ENCODE measurements around the gene MMAB. TPM values are rescaled to one million over a fixed set of nuclear protein-coding genes. Genes with fewer than 3 reads are reported as not detected.

The MMAB gene
- total RNA-seq, 2 donors from 2014 or later: 23.1 to 79.2 TPM

GRCh38 chr12:109545826-109546225 is 27.5 kb downstream of the MMAB start:
- Histone ChIP-seq H3K27ac (no peak overlapping the region), H3K36me3 (no peaks in the 10 kb centered on the region), H3K4me3 (no peak overlapping the region), H3K4me1 (replicated peaks) (no peaks in the 10 kb centered on the region), H3K27me3 (replicated peaks; ENCODE audit: insufficient read depth) (no peaks in the 10 kb centered on the region), H3K9me3 (no peaks in the 10 kb centered on the region)
- no peak for DNase-seq (ENCODE audit: low spot score)
- intact Hi-C loops (cut with DNase I): no loop called here
- 40% methylated on average over 5 of the region's 5 CpGs for WGBS
- no peak for TF ChIP-seq CTCF (IDR thresholded peaks at IDR 0.05)
- TF ChIP-seq POLR2AphosphoS5 (IDR thresholded peaks at IDR 0.05): no peak

GRCh38 chr12:109544955-109545531 is 28.3 kb downstream of the MMAB start:
- H3K36me3 ChIP-seq: no peaks in the 10 kb centered on the region
- TF ChIP-seq POLR2A (IDR thresholded peaks at IDR 0.05) (no peak), POLR2AphosphoS5 (IDR thresholded peaks at IDR 0.05) (no peak), CTCF (IDR thresholded peaks at IDR 0.05) (no peak)
- H3K9me3 ChIP-seq: no peaks in the 10 kb centered on the region
- 51% methylated on average over 5 of the region's 7 CpGs for WGBS
- H3K27ac ChIP-seq: no peak overlapping the region
- no peaks in the 10 kb centered on the region for H3K4me1 ChIP-seq (replicated peaks)
- no peaks in the 10 kb centered on the region for H3K27me3 ChIP-seq (replicated peaks; ENCODE audit: insufficient read depth)
- no peak for DNase-seq (ENCODE audit: low spot score)
- intact Hi-C loops (cut with DNase I): no loop called here
- H3K4me3 ChIP-seq: no peak overlapping the region

GRCh38 chr12:109542876-109543275 is 30.4 kb downstream of the MMAB start:
- Histone ChIP-seq H3K27ac (no peak overlapping the region), H3K9me3 (no peaks in the 10 kb centered on the region), H3K4me1 (replicated peaks) (no peaks in the 10 kb centered on the region), H3K27me3 (replicated peaks; ENCODE audit: insufficient read depth) (no peaks in the 10 kb centered on the region), H3K36me3 (no peaks in the 10 kb centered on the region), H3K4me3 (no peak overlapping the region)
- 92% methylated on average over 6 of the region's 6 CpGs for WGBS
- intact Hi-C loops (cut with DNase I): no loop called here
- DNase-seq (ENCODE audit: low spot score): no peak
- TF ChIP-seq CTCF (IDR thresholded peaks at IDR 0.05): no peak
- no peak for TF ChIP-seq POLR2A (IDR thresholded peaks at IDR 0.05)
- TF ChIP-seq POLR2AphosphoS5 (IDR thresholded peaks at IDR 0.05): no peak

GRCh38 chr12:109542014-109542413 is 31.3 kb downstream of the MMAB start:
- no peaks in the 10 kb centered on the region for H3K36me3 ChIP-seq
- intact Hi-C loops (cut with DNase I): no loop called here
- WGBS: 79% methylated on average over 2 of the region's 2 CpGs
- DNase-seq (ENCODE audit: low spot score): no peak
- no peak overlapping the region for H3K4me3 ChIP-seq
- no peak overlapping the region for H3K27ac ChIP-seq
- no peak for TF ChIP-seq CTCF (IDR thresholded peaks at IDR 0.05)
- TF ChIP-seq POLR2AphosphoS5 (IDR thresholded peaks at IDR 0.05): no peak
- no peak for TF ChIP-seq POLR2A (IDR thresholded peaks at IDR 0.05)
- no peaks in the 10 kb centered on the region for H3K27me3 ChIP-seq (replicated peaks; ENCODE audit: insufficient read depth)
- no peaks in the 10 kb centered on the region for H3K4me1 ChIP-seq (replicated peaks)
- H3K9me3 ChIP-seq: no peaks in the 10 kb centered on the region

- WGBS: 56% methylated on average over 4 of the region's 4 CpGs
- Histone ChIP-seq H3K36me3 (no peaks in the 10 kb centered on the region), H3K27ac (no peak overlapping the region), H3K4me3 (no peak overlapping the region), H3K4me1 (replicated peaks) (no peaks in the 10 kb centered on the region), H3K27me3 (replicated peaks; ENCODE audit: insufficient read depth) (no peaks in the 10 kb centered on the region), H3K9me3 (no peaks in the 10 kb centered on the region)
- no peak for DNase-seq (ENCODE audit: low spot score)
- no peak for TF ChIP-seq POLR2A (IDR thresholded peaks at IDR 0.05)
- no peak for TF ChIP-seq POLR2AphosphoS5 (IDR thresholded peaks at IDR 0.05)
- no peak for TF ChIP-seq CTCF (IDR thresholded peaks at IDR 0.05)
- intact Hi-C loops (cut with DNase I): no loop called here
Measured at GRCh38 chr12:109541413-109541726, 31.9 kb downstream of the MMAB start.
